HL-60 (cell line): ENCODE data around the gene TRMT5.

Source experiments
- DNase-seq, 2 experiments: peaks; one replicate each; pipeline ENCODE4 v3.0.0-alpha.2; 2010 to 2020; ENCODE audit warnings: low read depth in 1 of 2, low spot score in 1 of 2
- H3K27ac ChIP-seq: fragments of 250-450 bp; sonication (Bioruptor Pico); replicated peaks from 2 replicates; pipeline ENCODE4 v1.5.1; 2020; ENCODE audit warnings: mild to moderate bottlenecking, moderate library complexity
- H3K27me3 ChIP-seq: fragments of 250-450 bp; sonication (Bioruptor Pico); 2 replicates; pipeline ENCODE4 v1.5.1; 2021; ENCODE audit warnings: mild to moderate bottlenecking, moderate library complexity; ENCODE audit not compliant: insufficient read depth, poor library complexity, severe bottlenecking
- H3K4me3 ChIP-seq: replicated peaks from 2 replicates; pipeline ENCODE4 v1.5.1; 2011; ENCODE audit warnings: mild to moderate bottlenecking, control low read depth, low read length; ENCODE audit not compliant: insufficient read depth
- CTCF ChIP-seq: IDR thresholded peaks from one replicate; pipeline ENCODE4 v1.5.1; 2011; ENCODE audit warnings: low read length, control low read depth, inconsistent platforms; ENCODE audit not compliant: insufficient read depth
- GABPA ChIP-seq: IDR thresholded peaks from 2 replicates; pipeline ENCODE4 v1.6.1; 2012; ENCODE audit warnings: low read depth
- POLR2AphosphoS5 ChIP-seq: IDR thresholded peaks from 2 replicates; pipeline ENCODE4 v1.6.1; 2012; ENCODE audit warnings: low read depth
- SPI1 ChIP-seq: IDR thresholded peaks from 2 replicates; pipeline ENCODE4 v1.6.1; 2012; ENCODE audit warnings: low read depth, mild to moderate bottlenecking, borderline replicate concordance
- TF ChIP-seq, protein P1 (sequence below): IDR thresholded peaks from 2 replicates; pipeline ENCODE4 v1.6.1; 2012; ENCODE audit warnings: low read depth; ENCODE audit not compliant: insufficient replicate concordance

The TRMT5 gene

DNA sequence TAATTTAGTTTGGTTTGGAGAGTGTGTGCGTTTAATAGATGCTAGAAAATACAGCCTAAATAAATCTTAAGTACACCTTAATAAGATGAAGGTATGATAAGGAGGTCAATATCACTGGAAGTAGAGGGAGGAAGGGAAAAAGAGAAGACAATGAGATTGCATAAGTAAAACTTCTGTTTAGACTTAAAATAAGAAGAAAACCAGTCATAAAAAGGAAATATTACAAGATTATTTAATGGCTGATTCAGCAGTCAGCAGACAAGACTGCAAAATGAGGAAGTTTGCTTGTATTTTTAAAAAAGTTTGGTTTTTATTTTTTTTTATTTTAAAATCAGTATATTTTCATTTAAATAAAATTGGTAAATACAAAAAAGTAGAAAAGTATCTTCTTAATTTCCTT, 3.3 kb upstream of the TRMT5 start:
- H3K4me3 ChIP-seq, result no peak overlapping the region
- no peak for TF ChIP-seq POLR2AphosphoS5
- TF ChIP-seq, protein P1, sequence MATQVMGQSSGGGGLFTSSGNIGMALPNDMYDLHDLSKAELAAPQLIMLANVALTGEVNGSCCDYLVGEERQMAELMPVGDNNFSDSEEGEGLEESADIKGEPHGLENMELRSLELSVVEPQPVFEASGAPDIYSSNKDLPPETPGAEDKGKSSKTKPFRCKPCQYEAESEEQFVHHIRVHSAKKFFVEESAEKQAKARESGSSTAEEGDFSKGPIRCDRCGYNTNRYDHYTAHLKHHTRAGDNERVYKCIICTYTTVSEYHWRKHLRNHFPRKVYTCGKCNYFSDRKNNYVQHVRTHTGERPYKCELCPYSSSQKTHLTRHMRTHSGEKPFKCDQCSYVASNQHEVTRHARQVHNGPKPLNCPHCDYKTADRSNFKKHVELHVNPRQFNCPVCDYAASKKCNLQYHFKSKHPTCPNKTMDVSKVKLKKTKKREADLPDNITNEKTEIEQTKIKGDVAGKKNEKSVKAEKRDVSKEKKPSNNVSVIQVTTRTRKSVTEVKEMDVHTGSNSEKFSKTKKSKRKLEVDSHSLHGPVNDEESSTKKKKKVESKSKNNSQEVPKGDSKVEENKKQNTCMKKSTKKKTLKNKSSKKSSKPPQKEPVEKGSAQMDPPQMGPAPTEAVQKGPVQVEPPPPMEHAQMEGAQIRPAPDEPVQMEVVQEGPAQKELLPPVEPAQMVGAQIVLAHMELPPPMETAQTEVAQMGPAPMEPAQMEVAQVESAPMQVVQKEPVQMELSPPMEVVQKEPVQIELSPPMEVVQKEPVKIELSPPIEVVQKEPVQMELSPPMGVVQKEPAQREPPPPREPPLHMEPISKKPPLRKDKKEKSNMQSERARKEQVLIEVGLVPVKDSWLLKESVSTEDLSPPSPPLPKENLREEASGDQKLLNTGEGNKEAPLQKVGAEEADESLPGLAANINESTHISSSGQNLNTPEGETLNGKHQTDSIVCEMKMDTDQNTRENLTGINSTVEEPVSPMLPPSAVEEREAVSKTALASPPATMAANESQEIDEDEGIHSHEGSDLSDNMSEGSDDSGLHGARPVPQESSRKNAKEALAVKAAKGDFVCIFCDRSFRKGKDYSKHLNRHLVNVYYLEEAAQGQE, result no peak
- TF ChIP-seq GABPA, result no peak
- TF ChIP-seq CTCF, result no peak
- no peak for TF ChIP-seq SPI1
- peak in 1 of 2 experiments; percentile 30 for DNase-seq
- no peak overlapping the region for H3K27ac ChIP-seq
- H3K27me3 ChIP-seq, result no peaks in the 10 kb centered on the region

DNA sequence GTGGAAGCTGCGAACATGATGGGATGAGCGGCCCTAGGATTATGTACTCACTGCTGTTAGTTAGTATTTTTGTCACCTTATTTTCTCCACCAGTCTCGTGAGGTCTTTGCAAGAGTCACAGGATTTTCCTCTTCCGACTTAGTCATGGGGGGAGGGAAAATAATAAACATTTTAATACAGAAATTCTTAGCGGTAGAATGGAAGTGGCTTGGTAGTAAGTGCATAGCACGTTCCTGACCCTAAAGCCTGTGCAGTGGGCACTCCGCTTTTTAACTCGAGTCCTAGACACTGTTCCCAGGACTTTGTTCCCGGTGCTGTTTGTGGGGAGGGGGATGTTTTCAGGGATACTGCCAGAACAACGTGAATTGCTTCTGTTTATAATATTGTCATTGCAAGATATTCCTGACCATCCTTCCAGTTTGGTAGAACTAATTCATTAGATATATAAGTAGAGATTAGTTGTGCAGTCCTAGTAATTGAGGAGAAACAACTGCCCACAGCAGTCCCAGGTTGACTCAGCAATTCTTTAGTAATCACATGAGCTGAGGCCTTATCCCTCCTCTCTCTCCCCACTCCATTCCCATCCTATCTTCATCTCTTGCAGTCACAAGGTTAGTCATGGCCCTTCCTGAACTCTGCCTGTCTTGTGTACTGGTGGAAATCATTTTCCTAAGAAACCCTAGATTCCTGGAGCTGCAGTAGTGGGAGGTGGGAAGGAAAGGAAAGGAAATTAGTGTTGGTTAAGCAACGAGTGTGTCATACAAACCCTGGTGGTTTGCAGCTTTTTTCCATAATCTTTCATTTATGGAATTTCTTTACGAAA, 965 bp upstream of the TRMT5 start:
- Histone ChIP-seq H3K27ac (peak overlapping the region; percentile 82), H3K4me3 (peak overlapping the region; percentile 80), H3K27me3 (no peaks in the 10 kb centered on the region)
- DNase-seq, result no peak
- TF ChIP-seq POLR2AphosphoS5, result no peak
- TF ChIP-seq CTCF, result no peak
- TF ChIP-seq, protein P1, result no peak
- no peak for TF ChIP-seq GABPA
- no peak for TF ChIP-seq SPI1

- no peak overlapping the region for H3K4me3 ChIP-seq
- DNase-seq, result no peak
- H3K27me3 ChIP-seq, result no peaks in the 10 kb centered on the region
- H3K27ac ChIP-seq, result no peak overlapping the region
- TF ChIP-seq GABPA (no peak), POLR2AphosphoS5 (no peak), CTCF (no peak), SPI1 (no peak)
Measured at GRCh38 chr14:60977847-60978246, 3.0 kb downstream of the TRMT5 start.

- DNase-seq, result no peak
Measured at GRCh38 chr14:60975551-60975950, 5.3 kb downstream of the TRMT5 start.

More at GRCh38 chr14:60975551-60975950, 5.3 kb downstream of the TRMT5 start:
- H3K27me3 ChIP-seq, result no peaks in the 10 kb centered on the region
- no peak overlapping the region for H3K27ac ChIP-seq
- no peak overlapping the region for H3K4me3 ChIP-seq
- TF ChIP-seq SPI1 (no peak), GABPA (no peak), CTCF (no peak), POLR2AphosphoS5 (no peak)
- TF ChIP-seq, protein P1, result no peak
